Measurements from ENCODE around the gene FRMD4A.
A peak's percentile ranks its signal among the peaks of the same experiment; 100 is the strongest.
"Not testable (repeated sequence)": the region's sequence is repeated elsewhere in the genome, so short reads cannot be mapped to it uniquely, and the experiment has no call there.

Gene FRMD4A

GRCh38 chr10:13717571-13717935 is 613.2 kb downstream of the FRMD4A start:
- no peak for DNase-seq (ENCODE audit: low spot score)

- DNase-seq (ENCODE audit: low spot score): no peak
Observed at GRCh38 chr10:13716081-13717071, 614.3 kb downstream of the FRMD4A start.

GRCh38 chr10:13715596-13715995 is 615.1 kb downstream of the FRMD4A start:
- DNase-seq (ENCODE audit: low spot score): not testable (repeated sequence)

- DNase-seq (ENCODE audit: low spot score): no peak
Observed at GRCh38 chr10:13715100-13715499, 615.6 kb downstream of the FRMD4A start.

GRCh38 chr10:13712837-13713581 is 617.7 kb downstream of the FRMD4A start:
- DNase-seq (ENCODE audit: low spot score): peak; percentile 32

GRCh38 chr10:13712476-13712836 is 618.3 kb downstream of the FRMD4A start:
- no peak for DNase-seq (ENCODE audit: low spot score)

GRCh38 chr10:13711291-13711690 is 619.4 kb downstream of the FRMD4A start:
- DNase-seq (ENCODE audit: low spot score): no peak

DNA sequence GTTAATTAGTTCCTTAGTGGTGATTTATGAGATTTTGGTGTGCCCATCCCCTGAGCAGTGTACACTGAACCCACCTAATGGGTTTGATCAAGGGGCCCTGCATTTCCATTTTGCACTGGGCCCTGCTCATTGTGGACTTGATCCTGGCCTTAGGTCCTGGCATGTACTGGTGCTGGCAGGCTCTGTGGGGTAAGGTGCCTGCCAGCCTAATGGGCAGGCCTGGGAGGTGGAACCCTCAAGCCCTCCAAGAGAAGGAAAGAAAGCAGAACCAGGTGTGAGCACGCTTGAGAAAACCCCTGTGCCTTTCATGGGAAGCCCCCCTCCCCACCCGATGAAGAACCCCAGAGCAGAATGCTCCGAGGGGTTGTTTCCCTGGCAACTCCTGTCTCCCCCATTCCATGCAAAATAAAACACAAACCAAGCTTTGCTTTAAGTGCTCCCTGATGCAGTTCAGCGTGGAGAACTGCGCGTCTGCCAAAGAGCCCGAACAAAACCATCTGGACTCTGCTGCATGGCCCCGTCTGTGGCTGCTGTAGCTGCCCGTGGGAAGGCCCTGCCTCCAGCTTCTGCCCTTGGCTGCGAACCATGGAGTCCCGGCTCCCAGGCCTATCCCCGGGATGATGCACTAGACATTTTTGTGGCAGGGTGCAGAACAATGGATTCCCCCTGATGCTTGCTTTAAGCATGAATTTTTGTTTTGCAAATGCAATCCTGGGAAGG is 620.6 kb downstream of the FRMD4A start:
- no peak for DNase-seq (ENCODE audit: low spot score)

DNA sequence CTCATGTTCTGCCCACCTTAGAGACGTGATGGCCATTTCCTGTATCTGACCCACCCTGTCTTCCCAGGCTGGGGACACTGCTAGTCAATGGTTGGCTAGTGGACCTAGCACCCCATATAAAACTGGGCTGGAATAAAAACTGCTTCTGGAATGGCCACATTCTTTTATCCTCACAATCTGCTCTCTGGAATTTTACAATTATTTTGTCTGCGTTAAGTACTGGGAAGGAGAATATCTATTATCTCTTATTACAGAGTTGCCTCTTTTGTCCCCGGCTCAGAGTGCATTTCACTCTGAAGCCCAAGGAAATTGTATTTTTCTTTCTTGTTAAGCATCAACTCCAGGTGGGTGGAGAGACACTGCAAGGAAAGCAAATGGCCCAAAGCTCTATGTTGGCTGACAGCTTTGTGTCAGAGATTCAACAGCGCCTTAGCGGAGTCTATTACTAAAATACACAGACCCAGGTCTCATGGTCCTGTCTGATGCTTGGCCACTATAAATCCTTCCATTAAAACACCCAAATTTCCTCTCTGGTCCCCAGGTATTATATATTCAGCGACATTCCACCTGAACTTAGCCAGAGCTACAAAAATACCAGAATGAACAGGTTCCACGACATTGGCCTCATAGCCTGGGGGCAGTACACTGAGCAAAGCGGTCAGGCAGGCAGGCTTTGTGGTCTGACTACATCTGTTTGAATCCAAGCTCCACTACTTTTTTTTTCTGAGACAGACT is 622.3 kb downstream of the FRMD4A start:
- no peak for DNase-seq (ENCODE audit: low spot score)

GRCh38 chr10:13707156-13707881 is 623.4 kb downstream of the FRMD4A start:
- DNase-seq (ENCODE audit: low spot score): no peak

DNA sequence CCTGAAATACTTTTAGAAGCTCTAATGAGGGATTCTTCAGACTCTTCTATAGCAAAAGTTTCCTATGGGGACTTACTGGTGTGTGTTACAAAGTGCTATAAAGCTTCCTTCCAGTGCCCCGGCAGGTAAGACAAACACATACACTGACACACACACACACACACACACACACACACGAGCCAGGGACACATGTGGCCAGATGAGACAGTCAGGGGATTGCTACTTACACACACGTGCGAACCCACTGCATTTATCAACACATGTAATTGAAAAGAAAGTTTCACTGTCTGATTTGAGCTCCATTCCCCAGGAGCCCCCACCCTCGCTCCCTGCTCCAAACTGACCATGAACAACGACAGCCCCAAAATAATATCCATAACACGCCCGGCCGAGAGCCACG is 624.1 kb downstream of the FRMD4A start:
- no peak for DNase-seq (ENCODE audit: low spot score)

DNA sequence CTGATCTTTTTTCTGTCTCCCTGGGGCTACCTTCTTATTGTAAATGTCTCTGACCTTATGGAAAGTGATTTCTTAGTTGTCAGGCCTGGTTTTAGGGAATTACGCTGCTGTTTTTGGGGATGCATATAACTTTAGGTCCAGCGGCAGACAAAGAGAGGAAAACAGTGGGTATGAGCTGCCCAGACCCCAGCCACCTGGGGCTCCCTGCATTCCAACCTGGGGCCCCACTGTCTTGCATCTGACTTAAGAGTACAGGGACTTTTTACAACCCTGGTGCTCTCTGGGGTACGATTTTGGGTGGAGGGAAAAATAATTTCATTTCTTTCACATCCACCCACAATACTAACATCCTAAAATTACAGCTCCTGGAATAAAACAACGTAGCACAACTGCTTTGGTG is 624.5 kb downstream of the FRMD4A start:
- DNase-seq (ENCODE audit: low spot score): no peak

DNA sequence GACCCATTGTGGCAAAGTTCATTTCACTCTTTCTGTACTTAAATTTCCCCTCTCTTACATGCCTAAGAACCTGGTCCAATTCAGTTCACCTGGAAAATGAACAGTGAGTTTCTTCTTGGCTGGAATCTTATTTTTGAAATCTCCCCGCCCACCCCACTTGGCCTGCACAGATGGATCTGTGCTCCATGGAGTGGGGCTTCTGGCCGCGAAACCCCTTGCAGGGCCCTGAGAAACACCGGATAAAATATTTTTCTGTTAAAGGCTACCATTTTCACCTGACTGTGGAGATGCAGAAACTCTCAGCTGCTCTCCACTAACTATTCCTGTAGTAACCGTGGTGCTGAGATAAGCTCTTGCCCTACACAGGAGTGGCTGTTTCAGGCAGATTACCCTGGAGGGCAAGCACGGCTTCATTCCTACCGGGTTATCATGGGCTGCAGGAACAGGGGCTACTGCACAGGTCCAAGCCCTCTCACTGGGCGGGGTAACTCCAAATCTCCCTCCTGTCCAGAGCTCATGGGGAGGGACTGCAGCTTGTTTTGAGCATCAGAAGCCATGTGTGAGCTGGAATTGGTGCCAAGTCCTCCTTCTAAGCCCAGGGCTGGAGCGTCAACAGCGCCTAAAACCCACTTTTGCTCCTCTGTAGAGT is 625.1 kb downstream of the FRMD4A start:
- DNase-seq (ENCODE audit: low spot score): no peak

DNA sequence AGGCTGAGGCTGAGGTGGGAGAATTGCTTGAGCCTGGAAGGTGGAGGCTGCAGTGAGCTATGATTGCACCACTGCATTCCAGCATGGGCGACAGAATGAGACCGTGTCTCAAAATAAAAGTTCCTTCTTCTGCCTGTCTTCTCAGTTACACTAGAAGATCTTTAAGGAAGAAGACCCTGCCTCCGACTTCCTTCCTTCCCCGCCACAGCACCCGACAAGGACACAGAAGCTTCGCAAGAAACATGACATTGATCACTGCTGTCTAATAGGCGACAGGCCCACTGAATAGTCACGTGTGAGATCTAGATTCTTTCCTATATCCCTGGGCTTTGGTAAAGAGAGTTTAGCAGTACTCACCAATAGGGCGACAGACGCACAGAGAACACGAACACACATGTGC is 625.8 kb downstream of the FRMD4A start:
- DNase-seq (ENCODE audit: low spot score): no peak

DNA sequence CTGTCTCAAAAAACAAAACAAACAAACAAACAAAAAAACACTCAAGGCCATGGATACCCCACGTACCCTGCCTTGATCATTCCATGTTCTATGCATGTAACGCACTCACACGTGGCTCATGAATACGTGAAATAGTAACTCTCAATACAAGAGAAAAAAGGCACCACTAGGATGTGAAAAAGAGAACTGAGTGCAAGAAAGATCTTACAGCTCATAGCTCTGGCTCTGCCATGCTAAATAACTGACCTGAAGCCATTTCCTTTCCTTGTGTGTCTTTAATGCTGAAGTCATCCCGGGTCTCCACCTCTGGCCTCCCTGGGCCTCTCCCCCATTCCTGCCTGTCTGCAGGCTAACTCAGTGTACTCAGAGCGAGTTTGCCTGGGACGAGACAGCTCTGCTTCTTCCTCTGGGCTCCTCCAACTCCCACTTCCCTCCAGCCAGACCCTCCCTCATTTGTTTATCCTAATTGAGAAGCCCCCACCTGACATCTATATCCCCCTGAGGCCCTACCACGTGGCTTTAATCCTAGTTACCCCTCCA is 626.7 kb downstream of the FRMD4A start:
- DNase-seq (ENCODE audit: low spot score): no peak

GRCh38 chr10:13703101-13703818 is 627.5 kb downstream of the FRMD4A start:
- DNase-seq (ENCODE audit: low spot score): no peak

DNA sequence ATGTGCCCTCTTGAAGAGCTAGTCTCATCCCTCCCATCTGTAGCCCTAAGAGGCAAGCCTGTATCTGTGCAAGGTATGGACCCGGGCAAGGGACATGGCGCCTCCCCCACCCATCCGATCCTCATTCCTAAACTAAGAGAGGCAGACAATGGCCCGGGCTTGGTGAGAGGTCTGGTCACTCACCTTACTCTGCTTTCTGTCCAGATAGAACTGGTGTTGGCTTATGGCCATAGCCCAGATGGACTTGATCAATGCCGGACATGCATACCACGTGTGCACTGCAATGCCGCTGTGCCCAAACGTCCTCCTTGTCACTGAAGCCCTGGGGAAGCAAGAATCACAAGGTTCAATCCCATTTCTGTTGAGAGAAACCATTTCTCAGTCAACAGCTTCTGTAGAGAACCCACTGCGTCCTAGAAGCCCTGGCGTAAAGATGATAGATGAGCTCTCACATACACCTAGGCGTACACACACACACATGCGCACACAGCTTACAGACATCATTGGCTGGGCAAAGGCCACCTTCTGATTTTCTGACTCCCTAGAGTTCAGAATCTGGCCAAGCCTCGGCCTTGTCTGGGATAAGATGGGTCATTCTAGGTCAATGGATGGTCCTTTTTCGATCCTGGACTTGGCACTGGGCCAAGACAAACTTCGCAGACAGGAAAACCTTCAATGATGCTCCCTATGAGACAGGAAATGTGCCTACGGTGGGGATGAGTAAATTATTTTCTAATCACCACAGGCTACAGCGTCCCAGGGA is 629.4 kb downstream of the FRMD4A start:
- DNase-seq (ENCODE audit: low spot score): no peak

GRCh38 chr10:13700473-13701144 is 630.1 kb downstream of the FRMD4A start:
- no peak for DNase-seq (ENCODE audit: low spot score)
